Fibroblast of the conjunctiva (primary cell): ENCODE results near the gene ADAMTS4.
A peak's percentile ranks its signal among the peaks of the same experiment; 100 is the strongest.

Experiments
- DNase-seq: peaks from one replicate; pipeline ENCODE4 v3.0.0-alpha.2; 2010; ENCODE audit warnings: low read depth

The ADAMTS4 gene

GRCh38 chr1:161220002-161220401 is 21.1 kb upstream of the ADAMTS4 start:
- DNase-seq = no peak

GRCh38 chr1:161219078-161219892 is 20.4 kb upstream of the ADAMTS4 start:
- DNase-seq = no peak

DNA sequence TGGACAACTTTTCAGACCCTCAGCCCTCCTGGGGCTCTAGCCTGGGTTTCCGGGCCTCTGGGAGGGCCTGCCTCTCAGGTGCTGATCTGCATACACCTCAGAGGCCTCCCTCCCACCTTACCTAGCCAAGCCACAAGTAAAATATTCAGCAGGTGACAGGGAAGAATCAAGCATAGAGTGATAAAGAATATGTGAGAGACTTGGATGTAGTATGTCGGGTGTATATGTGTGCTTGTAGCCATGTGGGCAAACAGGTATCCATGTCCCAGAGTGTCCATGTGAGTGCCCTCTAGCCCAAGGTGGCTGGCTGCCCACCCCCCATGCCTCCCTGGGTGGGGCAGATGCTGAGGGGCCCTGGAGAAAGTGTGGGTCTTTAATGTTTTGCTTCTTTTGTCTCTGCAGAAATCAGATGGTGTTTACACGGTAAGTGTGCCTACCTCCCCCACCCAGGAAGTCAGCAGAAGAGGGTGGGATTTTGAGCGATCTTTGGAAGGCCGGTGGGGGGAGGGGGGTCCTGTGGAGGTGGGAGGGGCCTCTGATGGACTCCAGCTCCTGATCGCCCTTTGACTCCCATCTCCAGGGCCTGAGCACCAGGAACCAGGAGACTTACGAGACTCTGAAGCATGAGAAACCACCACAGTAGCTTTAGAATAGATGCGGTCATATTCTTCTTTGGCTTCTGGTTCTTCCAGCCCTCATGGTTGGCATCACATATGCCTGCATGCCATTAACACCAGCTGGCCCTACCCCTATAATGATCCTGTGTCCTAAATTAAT is 19.6 kb upstream of the ADAMTS4 start:
- DNase-seq = no peak

- no peak for DNase-seq
Observed at GRCh38 chr1:161217831-161218230, 19.0 kb upstream of the ADAMTS4 start.

DNA sequence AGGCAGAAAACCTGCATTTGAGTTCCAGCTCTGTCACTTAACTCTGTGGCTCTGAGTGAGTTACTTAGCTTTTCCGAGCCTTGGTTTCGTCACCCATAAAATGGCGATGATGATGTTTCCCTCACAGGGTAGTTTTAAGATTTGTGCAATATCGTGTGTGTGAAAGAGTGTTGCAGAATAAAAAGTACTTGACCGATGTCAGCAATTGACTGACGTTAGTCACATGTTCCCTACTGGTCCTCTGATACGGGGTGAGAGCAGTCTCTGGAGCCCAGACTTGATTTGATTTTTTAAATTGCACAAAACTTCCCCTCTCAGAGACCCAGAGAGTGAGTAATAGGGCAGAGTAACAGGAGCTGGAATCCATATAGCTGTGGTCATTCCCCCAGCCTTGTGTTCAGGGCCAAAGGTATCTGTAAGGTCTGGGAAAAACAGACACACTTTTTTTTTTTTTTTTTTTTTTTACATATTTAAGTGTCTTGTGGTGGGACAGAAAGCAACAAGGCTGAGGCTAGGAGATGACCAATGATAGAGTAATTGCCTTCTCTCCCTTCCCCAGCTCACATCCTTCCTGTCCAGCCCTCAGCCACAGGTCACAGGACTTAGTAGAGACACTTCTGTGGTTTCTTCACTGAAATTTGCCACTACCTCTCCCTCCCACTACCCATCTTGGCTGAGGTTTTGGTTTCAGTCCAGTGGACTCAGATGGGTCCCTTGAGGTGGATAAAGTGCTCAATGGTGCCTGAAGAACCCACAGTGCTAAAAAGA is 18.3 kb upstream of the ADAMTS4 start:
- DNase-seq = no peak

- DNase-seq = no peak
Observed at GRCh38 chr1:161215076-161215475, 16.2 kb upstream of the ADAMTS4 start, which contains the start of gene FCER1G. TSS of gene FCER1G (plus strand) at chr1:161215295. CDS start at chr1:161215322, 27 bp downstream.

- DNase-seq = no peak
Observed at GRCh38 chr1:161214369-161214768, 15.5 kb upstream of the ADAMTS4 start.

DNA sequence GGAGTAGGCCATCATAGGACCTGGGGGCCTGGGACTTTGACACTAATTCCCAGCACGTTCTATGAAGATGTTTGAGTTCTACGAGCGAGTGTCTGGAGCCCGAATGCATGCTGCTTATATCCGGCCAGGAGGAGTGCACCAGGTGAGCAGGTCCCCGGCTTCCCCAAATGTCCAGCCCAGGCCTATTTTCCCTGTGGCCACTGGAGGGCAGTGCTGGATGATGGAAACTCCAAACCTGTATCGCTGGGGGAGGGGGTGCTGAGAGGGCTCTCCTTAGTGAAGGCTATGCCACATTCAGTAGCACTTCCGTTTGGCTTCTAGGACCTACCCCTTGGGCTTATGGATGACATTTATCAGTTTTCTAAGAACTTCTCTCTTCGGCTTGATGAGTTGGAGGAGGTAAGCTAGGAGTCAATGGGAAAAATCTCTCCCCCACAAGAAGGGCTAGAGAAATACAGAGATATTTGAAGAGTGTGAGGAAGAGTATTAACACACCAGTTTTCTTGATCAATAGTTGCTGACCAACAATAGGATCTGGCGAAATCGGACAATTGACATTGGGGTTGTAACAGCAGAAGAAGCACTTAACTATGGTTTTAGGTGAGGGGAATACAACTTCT is 11.0 kb upstream of the ADAMTS4 start:
- DNase-seq = peak; percentile 34

- DNase-seq = no peak
Observed at GRCh38 chr1:161207173-161207572, 8.3 kb upstream of the ADAMTS4 start.

DNA sequence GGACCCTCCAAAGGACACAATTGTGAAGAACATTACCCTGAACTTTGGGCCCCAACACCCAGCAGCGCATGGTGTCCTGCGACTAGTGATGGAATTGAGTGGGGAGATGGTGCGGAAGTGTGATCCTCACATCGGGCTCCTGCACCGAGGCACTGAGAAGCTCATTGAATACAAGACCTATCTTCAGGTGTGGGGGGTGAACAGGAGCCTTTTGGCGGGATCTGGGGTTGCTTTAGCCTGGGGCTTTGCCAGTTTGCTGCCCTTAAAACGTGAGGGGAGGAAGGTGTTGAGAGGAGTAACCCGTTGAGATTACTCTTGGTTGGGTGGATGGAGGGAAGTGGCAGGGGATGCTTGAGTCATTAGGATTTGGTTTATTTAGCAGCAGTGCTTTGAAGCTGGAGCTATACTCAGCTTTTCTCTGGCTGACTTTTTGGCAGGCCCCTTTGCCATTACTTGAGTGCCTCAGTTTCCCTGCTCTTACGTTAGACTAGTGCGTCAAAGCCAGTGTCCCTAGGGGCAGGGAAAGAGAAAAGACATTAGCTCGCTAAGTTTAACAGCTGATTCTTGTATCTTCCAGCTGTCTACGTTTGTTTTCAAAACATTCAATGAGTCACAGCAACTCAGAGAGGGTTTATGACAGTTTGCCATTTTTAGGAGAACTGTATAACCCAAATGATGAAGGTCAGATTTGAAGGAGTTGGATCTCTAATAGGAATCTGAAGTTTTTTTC is 7.7 kb upstream of the ADAMTS4 start:
- no peak for DNase-seq

- DNase-seq = peak; percentile 99
Observed at GRCh38 chr1:161201836-161202712, 3.2 kb upstream of the ADAMTS4 start, which contains the start of gene NDUFS2. TSS of gene NDUFS2 (plus strand) at chr1:161202367. CDS start at chr1:161202386, 19 bp downstream.

GRCh38 chr1:161200992-161201835 is 2.4 kb upstream of the ADAMTS4 start:
- DNase-seq = no peak

DNA sequence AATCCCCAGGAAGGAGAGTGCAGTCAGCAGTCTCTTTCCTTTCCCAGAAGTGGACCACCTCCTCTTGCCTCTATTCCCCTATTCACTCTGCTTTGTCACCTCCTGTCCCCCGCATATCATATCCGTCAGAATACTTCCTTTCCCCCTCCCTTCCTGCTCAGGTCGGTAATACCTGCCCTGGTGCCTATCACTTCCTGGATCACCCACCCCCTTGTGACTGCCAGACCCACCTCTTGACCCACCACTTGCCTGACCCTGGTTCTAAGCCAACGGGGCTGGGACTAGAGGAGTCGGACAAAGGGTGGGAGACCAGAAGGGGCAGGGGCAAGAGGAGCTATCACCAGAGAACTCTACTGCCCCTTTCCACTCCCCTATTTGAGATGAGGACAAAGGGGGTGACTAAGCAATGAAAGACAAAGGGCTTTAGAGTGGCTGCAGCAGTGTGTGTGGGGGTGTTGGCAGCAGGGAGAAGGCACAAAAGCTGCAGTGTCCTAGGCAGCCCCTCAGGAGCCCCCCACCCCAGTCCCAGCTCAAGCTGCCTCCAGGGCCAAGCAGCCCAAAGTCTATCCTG is 1.7 kb upstream of the ADAMTS4 start:
- no peak for DNase-seq

GRCh38 chr1:161199506-161200139 is 769 bp upstream of the ADAMTS4 start:
- no peak for DNase-seq

- DNase-seq = no peak
Observed at GRCh38 chr1:161198194-161198896, 509 bp downstream of the ADAMTS4 start.

DNA sequence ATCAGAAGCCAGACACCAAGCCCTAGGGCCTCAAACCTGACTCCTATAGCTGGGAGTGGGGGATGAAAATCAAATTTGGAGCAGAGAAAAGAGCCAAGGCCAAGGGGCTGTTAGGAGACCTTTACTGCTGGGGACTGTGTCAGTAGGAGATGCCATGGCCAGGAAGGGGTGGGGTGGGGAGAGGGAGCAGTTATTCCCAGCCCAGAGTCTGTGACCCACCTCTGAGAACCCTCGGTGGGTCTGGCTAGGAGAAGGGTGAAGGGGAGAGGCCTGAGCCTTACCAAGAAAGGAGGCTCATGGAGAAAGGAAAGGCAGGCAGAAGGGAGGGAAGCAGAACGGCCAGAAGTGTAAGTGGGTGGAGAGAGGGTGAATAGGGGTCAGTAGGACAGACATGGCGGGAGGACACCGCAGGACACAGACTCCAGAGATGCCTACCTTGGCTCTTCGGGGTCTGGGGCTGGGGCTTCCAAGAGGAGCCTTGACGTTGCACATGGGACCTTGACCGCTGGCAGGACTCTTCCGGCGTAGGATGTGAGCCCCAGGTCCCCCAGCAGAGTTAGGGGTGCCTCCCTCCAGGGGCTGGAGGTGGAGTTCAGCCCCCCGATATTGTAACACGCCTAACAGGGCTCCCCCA is 1.2 kb downstream of the ADAMTS4 start:
- no peak for DNase-seq
